ENCODE data around the gene BATF3.
"Not testable (repeated sequence)": the region's sequence is repeated elsewhere in the genome, so short reads cannot be mapped to it uniquely, and the experiment has no call there.

The BATF3 gene

GRCh38 chr1:212664409-212665199 is 35.0 kb downstream of the BATF3 start:
- H3K4me3 ChIP-seq (ENCODE audit: low read depth, low read length): no peak overlapping the region

- not testable (repeated sequence) for H3K4me3 ChIP-seq (ENCODE audit: low read depth, low read length)
Observed at GRCh38 chr1:212658250-212658649, 41.4 kb downstream of the BATF3 start.

GRCh38 chr1:212656730-212657129 is 42.9 kb downstream of the BATF3 start:
- H3K4me3 ChIP-seq (ENCODE audit: low read depth, low read length): no peak overlapping the region

- H3K4me3 ChIP-seq (ENCODE audit: low read depth, low read length): no peak overlapping the region
Observed at GRCh38 chr1:212655668-212656440, 43.8 kb downstream of the BATF3 start.

GRCh38 chr1:212652609-212653008 is 47.0 kb downstream of the BATF3 start:
- no peak overlapping the region for H3K4me3 ChIP-seq (ENCODE audit: low read depth, low read length)

GRCh38 chr1:212651977-212652376 is 47.7 kb downstream of the BATF3 start:
- no peak overlapping the region for H3K4me3 ChIP-seq (ENCODE audit: low read depth, low read length)

- no peak overlapping the region for H3K4me3 ChIP-seq (ENCODE audit: low read depth, low read length)
Observed at GRCh38 chr1:212651521-212651920, 48.1 kb downstream of the BATF3 start.

- H3K4me3 ChIP-seq (ENCODE audit: low read depth, low read length): no peak overlapping the region
Observed at GRCh38 chr1:212650228-212650627, 49.4 kb downstream of the BATF3 start.

GRCh38 chr1:212649020-212649419 is 50.6 kb downstream of the BATF3 start:
- no peak overlapping the region for H3K4me3 ChIP-seq (ENCODE audit: low read depth, low read length)

GRCh38 chr1:212648431-212648830 is 51.2 kb downstream of the BATF3 start:
- H3K4me3 ChIP-seq (ENCODE audit: low read depth, low read length): no peak overlapping the region

- H3K4me3 ChIP-seq (ENCODE audit: low read depth, low read length): no peak overlapping the region
Observed at GRCh38 chr1:212647004-212647403, 52.6 kb downstream of the BATF3 start.

GRCh38 chr1:212646588-212646987 is 53.1 kb downstream of the BATF3 start:
- H3K4me3 ChIP-seq (ENCODE audit: low read depth, low read length): no peak overlapping the region

GRCh38 chr1:212645546-212646543 is 53.8 kb downstream of the BATF3 start:
- H3K4me3 ChIP-seq (ENCODE audit: low read depth, low read length): no peak overlapping the region

GRCh38 chr1:212644866-212645545 is 54.6 kb downstream of the BATF3 start:
- no peak overlapping the region for H3K4me3 ChIP-seq (ENCODE audit: low read depth, low read length)

- no peak overlapping the region for H3K4me3 ChIP-seq (ENCODE audit: low read depth, low read length)
Observed at GRCh38 chr1:212643877-212644276, 55.8 kb downstream of the BATF3 start.

GRCh38 chr1:212641956-212642355 is 57.7 kb downstream of the BATF3 start:
- H3K4me3 ChIP-seq (ENCODE audit: low read depth, low read length): no peak overlapping the region

GRCh38 chr1:212640223-212640878 is 59.3 kb downstream of the BATF3 start:
- H3K4me3 ChIP-seq (ENCODE audit: low read depth, low read length): no peak overlapping the region

- not testable (repeated sequence) for H3K4me3 ChIP-seq (ENCODE audit: low read depth, low read length)
Observed at GRCh38 chr1:212639524-212639923, 60.1 kb downstream of the BATF3 start.

- H3K4me3 ChIP-seq (ENCODE audit: low read depth, low read length): no peak overlapping the region
Observed at GRCh38 chr1:212638492-212639151, 61.0 kb downstream of the BATF3 start.

Measured in iPS-11a (cell line).